Suprapubic skin (tissue), 3 donors: ENCODE data around the gene HBP1.

Experiments used
- POLR2A ChIP-seq, 2 donors: fragments of 450-650 bp; IDR thresholded peaks; one replicate each; pipeline ENCODE4 v1.6.1; 2017; ENCODE audit warnings: antibody characterized with exemption in 2 of 2, mild to moderate bottlenecking in 2 of 2, moderate library complexity in 2 of 2
- TF ChIP-seq, protein P1 (sequence below), 2 donors: fragments of 200-600 bp in 1 of 2; fragments of 450-650 bp in 1 of 2; sonication (generic) in 1 of 2; IDR thresholded peaks; one replicate each; pipeline ENCODE4 v1.5.1; 2016 to 2019; ENCODE audit warnings: antibody characterized with exemption in 2 of 2, mild to moderate bottlenecking in 1 of 2, moderate library complexity in 1 of 2

DNA sequence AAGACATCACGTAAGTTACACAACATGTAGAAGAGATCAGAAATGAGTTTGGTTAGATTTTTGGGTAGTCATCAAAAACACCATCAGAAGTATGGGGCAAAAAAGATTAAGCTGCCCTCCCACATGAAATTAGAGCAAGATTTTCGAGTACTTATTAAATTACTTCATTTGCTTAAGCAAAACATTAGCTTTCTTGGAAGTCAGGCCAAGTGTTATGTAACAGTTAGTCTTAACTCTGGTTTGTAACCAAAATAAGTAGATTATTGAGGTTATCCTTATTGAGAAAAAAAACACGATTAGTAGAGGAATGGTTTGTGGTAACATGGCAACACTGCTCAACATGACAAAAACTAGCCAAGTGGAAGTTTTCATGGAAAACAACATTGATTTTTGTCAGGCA lies 37.9 kb downstream of the HBP1 start:
- no peak for TF ChIP-seq POLR2A (IDR thresholded peaks at IDR 0.05)
- TF ChIP-seq, protein P1, sequence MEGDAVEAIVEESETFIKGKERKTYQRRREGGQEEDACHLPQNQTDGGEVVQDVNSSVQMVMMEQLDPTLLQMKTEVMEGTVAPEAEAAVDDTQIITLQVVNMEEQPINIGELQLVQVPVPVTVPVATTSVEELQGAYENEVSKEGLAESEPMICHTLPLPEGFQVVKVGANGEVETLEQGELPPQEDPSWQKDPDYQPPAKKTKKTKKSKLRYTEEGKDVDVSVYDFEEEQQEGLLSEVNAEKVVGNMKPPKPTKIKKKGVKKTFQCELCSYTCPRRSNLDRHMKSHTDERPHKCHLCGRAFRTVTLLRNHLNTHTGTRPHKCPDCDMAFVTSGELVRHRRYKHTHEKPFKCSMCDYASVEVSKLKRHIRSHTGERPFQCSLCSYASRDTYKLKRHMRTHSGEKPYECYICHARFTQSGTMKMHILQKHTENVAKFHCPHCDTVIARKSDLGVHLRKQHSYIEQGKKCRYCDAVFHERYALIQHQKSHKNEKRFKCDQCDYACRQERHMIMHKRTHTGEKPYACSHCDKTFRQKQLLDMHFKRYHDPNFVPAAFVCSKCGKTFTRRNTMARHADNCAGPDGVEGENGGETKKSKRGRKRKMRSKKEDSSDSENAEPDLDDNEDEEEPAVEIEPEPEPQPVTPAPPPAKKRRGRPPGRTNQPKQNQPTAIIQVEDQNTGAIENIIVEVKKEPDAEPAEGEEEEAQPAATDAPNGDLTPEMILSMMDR (IDR thresholded peaks at IDR 0.05) = no peak
